H9 (cell line): Measurements from ENCODE around the gene IGSF9. TPM values are rescaled to one million over a fixed set of nuclear protein-coding genes. Genes with fewer than 3 reads are reported as not detected.

Source experiments
- DNase-seq: peaks from one replicate; pipeline ENCODE4 v3.0.0-alpha.2; 2017
- H2AFZ ChIP-seq: one replicate; pipeline ENCODE4 v1.6.1; 2013; ENCODE audit warnings: mild to moderate bottlenecking, low read length, control low read depth, moderate library complexity
- H2AK5ac ChIP-seq: 2 replicates; pipeline ENCODE4 v1.6.1; 2013; ENCODE audit warnings: low read length, control low read depth, mixed read lengths; ENCODE audit not compliant: insufficient read length
- H2BK120ac ChIP-seq: one replicate; pipeline ENCODE4 v1.6.1; 2013; ENCODE audit warnings: low read depth, mild to moderate bottlenecking, low read length, control low read depth, inconsistent platforms; ENCODE audit not compliant: poor library complexity, severe bottlenecking
- H2BK12ac ChIP-seq: 2 replicates; pipeline ENCODE4 v1.6.1; 2013; ENCODE audit warnings: low read length, control low read depth, mixed read lengths, low read depth; ENCODE audit not compliant: insufficient read length
- H2BK15ac ChIP-seq: 2 replicates; pipeline ENCODE4 v1.6.1; 2013; ENCODE audit warnings: low read depth, low read length, control low read depth
- H2BK20ac ChIP-seq: one replicate; pipeline ENCODE4 v1.6.1; 2013; ENCODE audit warnings: low read depth, mild to moderate bottlenecking, low read length, control low read depth, inconsistent platforms; ENCODE audit not compliant: poor library complexity, severe bottlenecking
- H2BK5ac ChIP-seq: 2 replicates; pipeline ENCODE4 v1.6.1; 2013; ENCODE audit warnings: low read length, control low read depth, mixed read lengths; ENCODE audit not compliant: insufficient read length
- H3K14ac ChIP-seq: 2 replicates; pipeline ENCODE4 v1.6.1; 2013; ENCODE audit warnings: low read length, control low read depth; ENCODE audit not compliant: insufficient read depth
- H3K18ac ChIP-seq: 2 replicates; pipeline ENCODE4 v1.6.1; 2013; ENCODE audit warnings: low read depth, mild to moderate bottlenecking, mixed read lengths, low read length, control low read depth; ENCODE audit not compliant: insufficient read length
- H3K23ac ChIP-seq: 2 replicates; pipeline ENCODE4 v1.6.1; 2013; ENCODE audit warnings: low read length, control low read depth, mixed read lengths, low read depth; ENCODE audit not compliant: insufficient read length
- H3K23me2 ChIP-seq: 2 replicates; pipeline ENCODE4 v1.6.1; 2013; ENCODE audit warnings: low read depth, mild to moderate bottlenecking, mixed read lengths, low read length, control low read depth; ENCODE audit not compliant: insufficient read length, poor library complexity, severe bottlenecking
- H3K27ac ChIP-seq: 2 replicates; pipeline ENCODE4 v1.5.1; 2013; ENCODE audit warnings: low read length, control low read depth, mixed read lengths, low read depth; ENCODE audit not compliant: insufficient read length
- H3K27me3 ChIP-seq: 2 replicates; pipeline ENCODE4 v1.6.1; 2013; ENCODE audit warnings: low read length, control low read depth, inconsistent platforms; ENCODE audit not compliant: insufficient read depth
- H3K4ac ChIP-seq: 2 replicates; pipeline ENCODE4 v1.6.1; 2013; ENCODE audit warnings: low read depth, mild to moderate bottlenecking, control low read depth, inconsistent platforms, low read length, moderate library complexity
- H3K4me1 ChIP-seq: 2 replicates; pipeline ENCODE4 v1.6.1; 2013; ENCODE audit warnings: low read length, control low read depth, inconsistent platforms; ENCODE audit not compliant: insufficient read depth
- H3K4me2 ChIP-seq: 2 replicates; pipeline ENCODE4 v1.6.1; 2013; ENCODE audit warnings: low read length, control low read depth, mixed read lengths; ENCODE audit not compliant: insufficient read length, insufficient read depth
- H3K56ac ChIP-seq: 2 replicates; pipeline ENCODE4 v1.6.1; 2013; ENCODE audit warnings: low read depth, mild to moderate bottlenecking, mixed read lengths, low read length, control low read depth; ENCODE audit not compliant: insufficient read length
- H3K79me1 ChIP-seq: 2 replicates; pipeline ENCODE4 v1.6.1; 2013; ENCODE audit warnings: low read depth, mild to moderate bottlenecking, moderate library complexity, low read length, control low read depth, inconsistent platforms; ENCODE audit not compliant: insufficient read depth, poor library complexity, severe bottlenecking
- H3K79me2 ChIP-seq: 2 replicates; pipeline ENCODE4 v1.6.1; 2013; ENCODE audit warnings: low read length, control low read depth, inconsistent platforms; ENCODE audit not compliant: insufficient read depth
- H3K9ac ChIP-seq: 2 replicates; pipeline ENCODE4 v1.6.1; 2013; ENCODE audit warnings: low read length, control low read depth, mixed read lengths; ENCODE audit not compliant: insufficient read length; ENCODE audit errors: extremely low read depth
- H3K9me3 ChIP-seq: one replicate; pipeline ENCODE4 v1.6.1; 2013; ENCODE audit warnings: low read depth, low read length, inconsistent platforms; ENCODE audit not compliant: control insufficient read depth
- H3T11ph ChIP-seq: one replicate; pipeline ENCODE4 v1.6.1; 2013; ENCODE audit warnings: mild to moderate bottlenecking, low read length, control low read depth, inconsistent platforms
- H4K20me1 ChIP-seq: one replicate; pipeline ENCODE4 v1.6.1; 2013; ENCODE audit not compliant: control insufficient read depth, insufficient read length, insufficient read depth
- H4K5ac ChIP-seq: 2 replicates; pipeline ENCODE4 v1.6.1; 2013; ENCODE audit warnings: low read depth, mild to moderate bottlenecking, mixed read lengths, low read length, control low read depth; ENCODE audit not compliant: insufficient read length
- H4K8ac ChIP-seq: replicated peaks from 2 replicates; pipeline ENCODE4 v1.6.1; 2013; ENCODE audit warnings: low read length, control low read depth, mixed read lengths, low read depth; ENCODE audit not compliant: insufficient read length
- H4K91ac ChIP-seq: 2 replicates; pipeline ENCODE4 v1.6.1; 2013; ENCODE audit warnings: low read depth, mild to moderate bottlenecking, moderate library complexity, mixed read lengths, low read length, control low read depth; ENCODE audit not compliant: insufficient read length
- H3K27ac Mint-ChIP-seq, 3 experiments: 2 replicates in 2 of 3; 3 replicates in 1 of 3; pipeline ENCODE4 v1.8.0; 2020 to 2021; ENCODE audit warnings: mixed read lengths in 3 of 3, mild to moderate bottlenecking in 1 of 3, moderate library complexity in 1 of 3
- H3K27me3 Mint-ChIP-seq: 2 replicates; pipeline ENCODE4 v1.8.0; 2021; ENCODE audit warnings: low read depth, mild to moderate bottlenecking, moderate library complexity, mixed read lengths
- H3K36me3 Mint-ChIP-seq, 3 experiments: 2 replicates in 2 of 3; 3 replicates in 1 of 3; pipeline ENCODE4 v1.8.0; 2020 to 2021; ENCODE audit warnings: low read depth in 3 of 3, mixed read lengths in 3 of 3; ENCODE audit not compliant: insufficient read depth in 1 of 3
- H3K4me1 Mint-ChIP-seq, 2 experiments: 2 replicates each; pipeline ENCODE4 v1.8.0; 2020; ENCODE audit warnings: mixed read lengths in 2 of 2
- H3K4me3 Mint-ChIP-seq, 2 experiments: 2 replicates in 1 of 2; 3 replicates in 1 of 2; pipeline ENCODE4 v1.8.0; 2020 to 2021; ENCODE audit warnings: mild to moderate bottlenecking in 2 of 2, mixed read lengths in 2 of 2, moderate library complexity in 1 of 2
- H3K9me3 Mint-ChIP-seq, 2 experiments: 2 replicates in 1 of 2; 3 replicates in 1 of 2; pipeline ENCODE4 v1.8.0; 2020; ENCODE audit warnings: mild to moderate bottlenecking in 2 of 2, mixed read lengths in 2 of 2, moderate library complexity in 1 of 2
- WGBS: extraction: QIAGEN DNeasy Blood & Tissue Kit; methylation state at CpG from one replicate; pipeline ENCODE4 v1.1.7; 2013; ENCODE audit warnings: missing lambda C conversion rate, low lambda C conversion rate, mixed read lengths; ENCODE audit not compliant: insufficient read length; ENCODE audit errors: extremely low coverage; 5-methylcytosine and 5-hydroxymethylcytosine counted together
- total RNA-seq: library from RNA; stranded (reverse); gene quantifications from 2 replicates; pipeline ENCODE4 v1.2.1, GENCODE V29; 2021
- TF ChIP-seq, protein P1 (sequence below): fragments of 200-600 bp; sonication (generic); conservative IDR thresholded peaks from 3 replicates; pipeline ENCODE4 v1.8.0; 2021; ENCODE audit warnings: antibody characterized with exemption, mild to moderate bottlenecking

Gene IGSF9
- total RNA-seq, 1 experiment from 2014 or later, result 11.3 TPM

DNA sequence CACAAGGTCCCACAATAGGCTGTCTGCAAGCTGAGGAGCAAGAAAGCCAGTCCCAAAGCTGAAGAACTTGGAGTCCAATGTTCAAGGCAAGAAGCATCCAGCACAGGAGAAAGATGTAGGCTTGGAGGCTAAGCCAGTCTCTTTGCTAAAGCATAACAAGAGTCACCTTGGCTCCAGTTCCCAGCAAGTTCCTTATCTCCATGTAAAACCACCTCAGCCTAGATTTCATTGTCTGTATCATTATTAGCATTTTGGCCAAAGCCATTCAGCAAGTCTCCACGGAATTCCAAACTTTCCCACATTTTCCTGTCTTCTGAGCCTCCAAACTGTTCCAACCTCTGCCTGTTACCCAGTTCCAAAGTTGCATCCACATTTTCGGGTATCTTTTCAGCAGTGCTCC, 49.5 kb upstream of the IGSF9 start:
- Histone ChIP-seq H3K9ac (no peak overlapping the region), H4K20me1 (no peaks in the 10 kb centered on the region), H3K56ac (no peak overlapping the region), H2BK120ac (no peak overlapping the region), H3K4ac (no peak overlapping the region), H3K18ac (no peak overlapping the region), H3K4me2 (no peak overlapping the region), H2BK15ac (no peak overlapping the region), H3K4me1 (peaks cover 2% of the 10 kb centered on the region; the same call in 1 of the 2 replicates), H3K9me3 (no peaks in the 10 kb centered on the region), H3K23ac (no peak overlapping the region), H3K27me3 (no peaks in the 10 kb centered on the region), H3T11ph (no peak overlapping the region), H2AK5ac (no peak overlapping the region), H2AFZ (no peak overlapping the region), H3K14ac (no peak overlapping the region), H3K79me2 (no peaks in the 10 kb centered on the region), H3K27ac (no peak overlapping the region), H3K79me1 (no peaks in the 10 kb centered on the region), H2BK5ac (no peak overlapping the region), H4K91ac (no peak overlapping the region), H3K23me2 (no peaks in the 10 kb centered on the region), H2BK20ac (no peak overlapping the region), H2BK12ac (no peak overlapping the region), H4K8ac (no peak overlapping the region), H4K5ac (no peak overlapping the region)
- DNase-seq, result no peak
- TF ChIP-seq, protein P1, sequence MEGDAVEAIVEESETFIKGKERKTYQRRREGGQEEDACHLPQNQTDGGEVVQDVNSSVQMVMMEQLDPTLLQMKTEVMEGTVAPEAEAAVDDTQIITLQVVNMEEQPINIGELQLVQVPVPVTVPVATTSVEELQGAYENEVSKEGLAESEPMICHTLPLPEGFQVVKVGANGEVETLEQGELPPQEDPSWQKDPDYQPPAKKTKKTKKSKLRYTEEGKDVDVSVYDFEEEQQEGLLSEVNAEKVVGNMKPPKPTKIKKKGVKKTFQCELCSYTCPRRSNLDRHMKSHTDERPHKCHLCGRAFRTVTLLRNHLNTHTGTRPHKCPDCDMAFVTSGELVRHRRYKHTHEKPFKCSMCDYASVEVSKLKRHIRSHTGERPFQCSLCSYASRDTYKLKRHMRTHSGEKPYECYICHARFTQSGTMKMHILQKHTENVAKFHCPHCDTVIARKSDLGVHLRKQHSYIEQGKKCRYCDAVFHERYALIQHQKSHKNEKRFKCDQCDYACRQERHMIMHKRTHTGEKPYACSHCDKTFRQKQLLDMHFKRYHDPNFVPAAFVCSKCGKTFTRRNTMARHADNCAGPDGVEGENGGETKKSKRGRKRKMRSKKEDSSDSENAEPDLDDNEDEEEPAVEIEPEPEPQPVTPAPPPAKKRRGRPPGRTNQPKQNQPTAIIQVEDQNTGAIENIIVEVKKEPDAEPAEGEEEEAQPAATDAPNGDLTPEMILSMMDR, result no peak
- H3K27ac Mint-ChIP-seq, result no peak overlapping the region
- H3K36me3 Mint-ChIP-seq, result no peaks in the 10 kb centered on the region
- H3K9me3 Mint-ChIP-seq, result no peaks in the 10 kb centered on the region
- H3K4me3 Mint-ChIP-seq, result no peak overlapping the region
- no CpG with 5 or more reads among the region's 2 CpGs for WGBS
- peaks cover 6 to 11% of the 10 kb centered on the region in 2 experiments; a peak in 3 of 4 replicates for H3K4me1 Mint-ChIP-seq
- no peaks in the 10 kb centered on the region; the same call in 1 of the 2 replicates for H3K27me3 Mint-ChIP-seq
